ENCODE results near the gene ZFP36L2.

Gene ZFP36L2

DNA sequence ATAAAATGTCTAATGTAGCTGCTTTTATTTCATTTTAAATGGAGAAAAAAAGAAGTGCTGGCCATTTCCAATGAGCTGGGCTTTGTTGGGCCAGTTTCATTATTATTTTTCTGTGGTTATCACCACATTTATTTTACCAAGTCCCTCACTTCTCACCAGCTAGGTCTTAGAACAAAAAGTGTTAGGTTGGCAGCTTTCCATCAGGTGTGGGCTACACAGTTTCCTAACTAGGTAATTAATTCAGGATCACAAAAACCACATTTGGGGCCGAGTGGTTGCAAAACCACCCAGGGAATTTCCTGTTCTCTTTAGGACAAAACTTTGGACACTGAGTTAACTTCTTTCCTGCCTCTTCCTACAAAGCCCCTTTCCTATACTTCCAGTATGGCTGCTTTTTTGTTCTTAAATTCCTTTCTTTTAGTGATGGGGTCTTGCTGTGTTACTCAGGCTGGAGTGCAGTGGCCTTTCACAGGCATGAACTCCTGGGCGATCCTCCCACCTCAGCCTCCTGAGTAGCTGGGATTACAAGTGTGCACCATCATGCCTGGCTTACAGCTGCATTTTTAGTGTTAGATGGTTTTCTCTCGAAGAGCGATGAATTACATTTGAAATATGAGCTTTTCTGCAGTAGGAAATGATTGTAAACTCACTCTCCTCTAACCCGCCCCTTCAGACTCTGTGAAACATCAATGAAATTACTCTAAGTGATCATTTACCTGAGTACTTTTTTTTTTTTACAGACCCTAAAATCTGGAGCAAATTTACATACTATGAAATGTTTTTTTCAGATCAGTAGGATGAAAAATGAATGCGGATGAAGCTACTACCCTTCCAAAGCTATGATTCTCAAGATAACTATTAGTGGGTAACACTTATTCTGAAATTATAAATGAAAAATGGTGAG, 2.6 kb upstream of the ZFP36L2 start:
- DNase-seq (ENCODE audit: extremely low read depth, insufficient read length), result peak; percentile 58
- peaks cover 9% of the 10 kb centered on the region for H3K36me3 ChIP-seq (ENCODE audit: control insufficient read depth, insufficient read depth, low read length)
- H3K4me3 ChIP-seq (replicated peaks; ENCODE audit: low read depth, low read length), result no peak overlapping the region
- TF ChIP-seq, protein P1, sequence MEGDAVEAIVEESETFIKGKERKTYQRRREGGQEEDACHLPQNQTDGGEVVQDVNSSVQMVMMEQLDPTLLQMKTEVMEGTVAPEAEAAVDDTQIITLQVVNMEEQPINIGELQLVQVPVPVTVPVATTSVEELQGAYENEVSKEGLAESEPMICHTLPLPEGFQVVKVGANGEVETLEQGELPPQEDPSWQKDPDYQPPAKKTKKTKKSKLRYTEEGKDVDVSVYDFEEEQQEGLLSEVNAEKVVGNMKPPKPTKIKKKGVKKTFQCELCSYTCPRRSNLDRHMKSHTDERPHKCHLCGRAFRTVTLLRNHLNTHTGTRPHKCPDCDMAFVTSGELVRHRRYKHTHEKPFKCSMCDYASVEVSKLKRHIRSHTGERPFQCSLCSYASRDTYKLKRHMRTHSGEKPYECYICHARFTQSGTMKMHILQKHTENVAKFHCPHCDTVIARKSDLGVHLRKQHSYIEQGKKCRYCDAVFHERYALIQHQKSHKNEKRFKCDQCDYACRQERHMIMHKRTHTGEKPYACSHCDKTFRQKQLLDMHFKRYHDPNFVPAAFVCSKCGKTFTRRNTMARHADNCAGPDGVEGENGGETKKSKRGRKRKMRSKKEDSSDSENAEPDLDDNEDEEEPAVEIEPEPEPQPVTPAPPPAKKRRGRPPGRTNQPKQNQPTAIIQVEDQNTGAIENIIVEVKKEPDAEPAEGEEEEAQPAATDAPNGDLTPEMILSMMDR (IDR thresholded peaks at IDR 0.05; ENCODE audit: insufficient read depth, low read length, poor library complexity, severe bottlenecking), result no peak
- H3K27me3 ChIP-seq (replicated peaks; ENCODE audit: control insufficient read depth, insufficient read depth, low read length), result no peaks in the 10 kb centered on the region

DNA sequence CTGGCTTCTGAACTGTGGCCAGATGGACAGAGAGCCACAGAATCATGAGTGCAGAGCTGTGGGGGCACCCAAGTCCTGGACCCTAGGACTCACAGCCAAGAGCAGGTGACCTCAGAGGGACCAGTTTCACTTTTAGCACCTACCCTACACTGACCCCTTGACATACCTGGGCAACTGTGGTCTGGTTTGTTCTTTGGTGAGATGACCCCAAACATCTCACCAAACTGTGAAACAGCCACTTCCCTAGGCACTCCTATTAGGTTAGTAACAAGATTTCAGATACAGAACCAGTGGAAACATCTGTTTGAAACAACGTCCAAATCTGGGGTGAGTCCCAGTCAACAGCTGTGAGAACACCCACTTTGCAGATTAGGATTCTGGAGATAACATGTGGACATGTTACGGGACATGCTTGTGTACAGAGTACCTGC, 1.9 kb upstream of the ZFP36L2 start:
- TF ChIP-seq, protein P1 (IDR thresholded peaks at IDR 0.05; ENCODE audit: insufficient read depth, low read length, poor library complexity, severe bottlenecking), result no peak
- no peaks in the 10 kb centered on the region for H3K27me3 ChIP-seq (replicated peaks; ENCODE audit: control insufficient read depth, insufficient read depth, low read length)
- peaks cover 10% of the 10 kb centered on the region for H3K36me3 ChIP-seq (ENCODE audit: control insufficient read depth, insufficient read depth, low read length)
- no peak overlapping the region; the same call in 1 of the 2 replicates for H3K4me3 ChIP-seq (replicated peaks; ENCODE audit: low read depth, low read length)
- DNase-seq (ENCODE audit: extremely low read depth, insufficient read length), result no peak

- H3K27me3 ChIP-seq (replicated peaks; ENCODE audit: control insufficient read depth, insufficient read depth, low read length), result no peaks in the 10 kb centered on the region
- peaks cover 10% of the 10 kb centered on the region for H3K36me3 ChIP-seq (ENCODE audit: control insufficient read depth, insufficient read depth, low read length)
- H3K4me3 ChIP-seq (replicated peaks; ENCODE audit: low read depth, low read length), result peak overlapping the region; percentile 84
- TF ChIP-seq, protein P1 (IDR thresholded peaks at IDR 0.05; ENCODE audit: insufficient read depth, low read length, poor library complexity, severe bottlenecking), result peak; percentile 23
- no peak for DNase-seq (ENCODE audit: extremely low read depth, insufficient read length)
Observed at GRCh38 chr2:43227830-43228281, 1.4 kb upstream of the ZFP36L2 start.

DNA sequence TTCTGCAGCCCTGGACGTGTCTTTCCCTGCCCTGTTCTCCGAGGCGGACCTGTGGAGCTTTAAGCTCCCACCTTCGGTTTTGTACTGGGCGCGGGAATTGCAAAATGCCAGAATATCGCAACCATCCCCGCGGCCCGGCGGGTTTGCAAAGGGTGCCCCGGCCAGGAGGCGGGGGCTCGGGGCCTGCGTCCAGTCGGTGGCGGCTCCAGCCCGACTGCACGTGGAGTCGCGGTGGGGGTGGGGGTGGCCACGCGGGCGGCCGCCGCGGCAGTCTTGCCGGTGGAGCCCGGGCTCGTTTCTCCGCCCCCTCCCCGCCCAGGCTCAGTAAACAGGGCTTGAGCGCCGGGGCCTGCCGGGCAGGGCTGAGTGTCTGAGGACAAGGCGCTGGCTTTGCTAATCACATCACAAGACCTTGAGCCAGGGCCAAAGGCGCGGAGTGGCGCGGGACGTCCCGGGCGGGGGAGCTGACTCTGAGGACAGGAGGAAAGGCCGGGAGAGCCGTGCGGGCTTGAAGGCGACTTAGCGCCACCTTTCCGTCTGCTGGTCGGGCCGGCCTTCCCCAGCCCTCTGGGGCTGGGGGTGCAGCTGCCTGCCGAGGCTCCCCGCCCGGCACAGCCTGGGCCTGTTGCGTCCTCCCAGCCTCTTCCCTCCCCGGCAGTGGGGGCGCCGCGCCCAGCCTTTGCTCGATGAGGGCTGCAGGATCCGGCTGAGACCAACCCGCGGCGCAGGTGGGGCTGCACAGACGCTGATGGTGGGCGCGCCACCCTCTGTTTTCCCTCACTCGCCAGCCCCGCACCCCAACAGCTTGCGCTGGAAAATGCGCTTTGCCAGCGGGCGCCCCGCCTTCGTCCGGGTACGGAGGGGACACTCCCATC, 786 bp upstream of the ZFP36L2 start:
- no peaks in the 10 kb centered on the region for H3K27me3 ChIP-seq (replicated peaks; ENCODE audit: control insufficient read depth, insufficient read depth, low read length)
- H3K36me3 ChIP-seq (ENCODE audit: control insufficient read depth, insufficient read depth, low read length), result peaks cover 8% of the 10 kb centered on the region
- TF ChIP-seq, protein P1 (IDR thresholded peaks at IDR 0.05; ENCODE audit: insufficient read depth, low read length, poor library complexity, severe bottlenecking), result peak; percentile 16
- peak overlapping the region; percentile 84 for H3K4me3 ChIP-seq (replicated peaks; ENCODE audit: low read depth, low read length)
- DNase-seq (ENCODE audit: extremely low read depth, insufficient read length), result peak; percentile 83

DNA sequence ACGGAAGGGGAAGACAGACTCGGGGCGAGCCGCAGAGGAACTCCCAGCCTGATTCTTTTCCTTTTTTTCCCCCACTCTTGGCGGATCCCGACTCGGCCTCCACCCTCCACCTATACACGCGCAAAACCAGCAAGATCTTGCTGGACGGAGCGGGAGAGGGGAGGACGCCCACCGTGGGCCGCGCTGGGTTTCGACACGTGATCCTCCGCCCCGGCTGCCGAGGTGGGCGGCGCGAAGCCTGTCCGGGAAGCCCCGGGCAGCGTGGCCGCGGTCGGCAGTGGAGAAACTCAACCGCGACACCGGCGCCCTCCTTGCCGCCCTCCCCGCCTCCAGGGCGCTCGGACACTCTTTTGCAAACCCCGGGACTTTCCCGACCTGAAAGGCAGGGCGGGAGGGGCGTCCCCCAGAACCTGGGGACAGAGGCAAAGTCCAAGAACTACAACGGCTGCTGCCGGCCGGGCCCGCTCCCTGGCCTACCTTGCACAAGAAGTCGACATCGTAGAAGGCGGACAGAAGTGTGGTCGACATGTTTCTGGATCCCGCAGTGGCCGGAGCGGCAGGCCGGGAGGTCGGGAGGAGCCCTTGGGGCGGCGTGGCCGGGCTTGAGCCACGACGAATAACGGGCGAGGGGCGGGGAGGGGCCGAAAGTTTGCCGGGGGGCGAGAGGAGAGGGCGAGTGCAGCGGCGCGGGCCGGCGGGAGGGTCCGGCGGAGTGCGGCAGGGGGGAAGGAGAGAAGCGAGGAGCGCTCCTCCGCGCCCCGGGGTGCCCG, 433 bp downstream of the ZFP36L2 start:
- Histone ChIP-seq H3K36me3 (ENCODE audit: control insufficient read depth, insufficient read depth, low read length) (peaks cover 8% of the 10 kb centered on the region), H3K27me3 (replicated peaks; ENCODE audit: control insufficient read depth, insufficient read depth, low read length) (no peaks in the 10 kb centered on the region), H3K4me3 (replicated peaks; ENCODE audit: low read depth, low read length) (peak overlapping the region; percentile 90)
- peak; percentile 87 for DNase-seq (ENCODE audit: extremely low read depth, insufficient read length)
- TF ChIP-seq, protein P1 (IDR thresholded peaks at IDR 0.05; ENCODE audit: insufficient read depth, low read length, poor library complexity, severe bottlenecking), result no peak

Data from GM06990 (cell line).